Raji (cell line): ENCODE measurements around the gene ERC2.

ENCODE experiments used
- POLR2A ChIP-seq: IDR thresholded peaks from 2 replicates; pipeline ENCODE4 v1.6.1; 2011; ENCODE audit warnings: low read depth, low read length, control low read depth; ENCODE audit not compliant: insufficient read depth

Gene ERC2

GRCh38 chr3:56268616-56269383 lies 199.5 kb downstream of the ERC2 start:
- no peak for TF ChIP-seq POLR2A

- no peak for TF ChIP-seq POLR2A
Observed at GRCh38 chr3:56260262-56260661, 208.0 kb downstream of the ERC2 start.

GRCh38 chr3:56257826-56258225 lies 210.4 kb downstream of the ERC2 start:
- TF ChIP-seq POLR2A = no peak

GRCh38 chr3:56254835-56255234 lies 213.4 kb downstream of the ERC2 start:
- no peak for TF ChIP-seq POLR2A

- no peak for TF ChIP-seq POLR2A
Observed at GRCh38 chr3:56253941-56254665, 214.2 kb downstream of the ERC2 start.

- TF ChIP-seq POLR2A = no peak
Observed at GRCh38 chr3:56251343-56251945, 216.8 kb downstream of the ERC2 start.

- no peak for TF ChIP-seq POLR2A
Observed at GRCh38 chr3:56248021-56248420, 220.2 kb downstream of the ERC2 start.

- TF ChIP-seq POLR2A = no peak
Observed at GRCh38 chr3:56238299-56238698, 230.0 kb downstream of the ERC2 start.

GRCh38 chr3:56233742-56234141 lies 234.5 kb downstream of the ERC2 start:
- TF ChIP-seq POLR2A = no peak

GRCh38 chr3:56229311-56229710 lies 239.0 kb downstream of the ERC2 start:
- no peak for TF ChIP-seq POLR2A

GRCh38 chr3:56222866-56223265 lies 245.4 kb downstream of the ERC2 start:
- no peak for TF ChIP-seq POLR2A

- no peak for TF ChIP-seq POLR2A
Observed at GRCh38 chr3:56219894-56220805, 248.1 kb downstream of the ERC2 start.

GRCh38 chr3:56209982-56210751 lies 258.1 kb downstream of the ERC2 start:
- no peak for TF ChIP-seq POLR2A

- no peak for TF ChIP-seq POLR2A
Observed at GRCh38 chr3:56207922-56208321, 260.3 kb downstream of the ERC2 start.

- TF ChIP-seq POLR2A = no peak
Observed at GRCh38 chr3:56205406-56205805, 262.9 kb downstream of the ERC2 start.

- no peak for TF ChIP-seq POLR2A
Observed at GRCh38 chr3:56202997-56203396, 265.3 kb downstream of the ERC2 start.
